GM23338 (cell line): Measurements from ENCODE around the gene ANKRD17.

ENCODE experiments used
- CTCF ChIP-seq, 2 experiments: fragments of 200-600 bp in 1 of 2; sonication (generic) in 1 of 2; conservative IDR thresholded peaks; 2 replicates each; pipeline versions ENCODE4 v1.5.1 to v1.6.1; 2016 to 2017; ENCODE audit warnings: antibody characterized with exemption in 2 of 2, low read depth in 2 of 2, mild to moderate bottlenecking in 2 of 2, moderate library complexity in 1 of 2
- EZH2 ChIP-seq: fragments of 200-600 bp; sonication (generic); IDR thresholded peaks from one replicate; pipeline ENCODE4 v1.8.0; 2017; ENCODE audit warnings: antibody characterized with exemption, mild to moderate bottlenecking, low read depth; ENCODE audit not compliant: unreplicated experiment
- EZH2phosphoT487 ChIP-seq: fragments of 200-600 bp; sonication (generic); IDR thresholded peaks from one replicate; pipeline ENCODE4 v1.8.1; 2018; ENCODE audit warnings: antibody characterized with exemption; ENCODE audit not compliant: unreplicated experiment
- JUNB ChIP-seq: IDR thresholded peaks from one replicate; pipeline ENCODE4 v1.6.1; 2016; ENCODE audit warnings: antibody characterized with exemption; ENCODE audit not compliant: unreplicated experiment
- POLR2AphosphoS5 ChIP-seq: IDR thresholded peaks from 2 replicates; pipeline ENCODE4 v1.6.1; 2016; ENCODE audit warnings: antibody characterized with exemption, low read depth
- REST ChIP-seq: IDR thresholded peaks from one replicate; pipeline ENCODE4 v1.6.1; 2018; ENCODE audit warnings: antibody characterized with exemption; ENCODE audit not compliant: unreplicated experiment

- TF ChIP-seq CTCF (conservative IDR thresholded peaks at IDR 0.05; ENCODE audit: low read depth in 2 of 2) (no peak), EZH2 (no peak), JUNB (no peak), POLR2AphosphoS5 (no peak), EZH2phosphoT487 (no peak), REST (no peak)
Observed at GRCh38 chr4:73193659-73194058, 64.9 kb downstream of the ANKRD17 start.
